Keratinocyte (primary cell): ENCODE results near the gene PPFIA1. TPM values are rescaled to one million over a fixed set of nuclear protein-coding genes. Genes with fewer than 3 reads are reported as not detected.

Experiments used
- DNase-seq: peaks from one replicate; pipeline ENCODE4 v3.0.0-alpha.2; 2011; ENCODE audit warnings: low read depth, missing footprints, low spot score
- FAIRE-seq: peaks from 2 replicates; lab custom pipeline; 2011; peaks lifted over from hg19 to GRCh38; lab: Jason Lieb, UNC
- H2AFZ ChIP-seq: 2 replicates; pipeline ENCODE4 v1.6.0; 2012; ENCODE audit warnings: low read length, control low read depth, inconsistent platforms; ENCODE audit not compliant: control insufficient read depth
- H3K27ac ChIP-seq: 2 replicates; pipeline ENCODE4 v1.5.1; 2011; ENCODE audit warnings: low read length; ENCODE audit not compliant: control insufficient read depth, insufficient read depth
- H3K27me3 ChIP-seq: 3 replicates; pipeline ENCODE4 v1.6.0; 2011; ENCODE audit warnings: low read length; ENCODE audit not compliant: control insufficient read depth, insufficient read depth; ENCODE audit errors: extremely low read depth
- H3K36me3 ChIP-seq, 2 experiments: 2 replicates in 1 of 2; 3 replicates in 1 of 2; pipeline ENCODE4 v1.5.1; 2011; ENCODE audit warnings: low read length in 2 of 2, mild to moderate bottlenecking in 1 of 2; ENCODE audit not compliant: control insufficient read depth in 2 of 2, insufficient read depth in 2 of 2; ENCODE audit errors: extremely low read depth in 1 of 2
- H3K4me1 ChIP-seq: 3 replicates; pipeline ENCODE4 v1.5.1; 2011; ENCODE audit warnings: low read length; ENCODE audit not compliant: control insufficient read depth, insufficient read depth; ENCODE audit errors: extremely low read depth
- H3K4me2 ChIP-seq: 3 replicates; pipeline ENCODE4 v1.6.0; 2011; ENCODE audit warnings: low read depth, low read length; ENCODE audit not compliant: control insufficient read depth, insufficient read depth; ENCODE audit errors: extremely low read depth
- H3K4me3 ChIP-seq, 3 experiments: fragments of 200-600 bp in 1 of 3; sonication (generic) in 1 of 3; 2 replicates in 2 of 3; 3 replicates in 1 of 3; pipeline ENCODE4 v1.5.1; 2011 to 2016; ENCODE audit warnings: low read length in 3 of 3, mild to moderate bottlenecking in 3 of 3, control low read depth in 2 of 3, inconsistent platforms in 1 of 3, low read depth in 1 of 3, mixed read lengths in 1 of 3, mixed run types in 1 of 3, moderate library complexity in 1 of 3; ENCODE audit not compliant: control insufficient read depth in 2 of 3, insufficient read depth in 2 of 3; ENCODE audit errors: extremely low read depth in 1 of 3
- H3K79me2 ChIP-seq: 2 replicates; pipeline ENCODE4 v1.6.0; 2012; ENCODE audit warnings: low read length; ENCODE audit not compliant: control insufficient read depth, insufficient read depth
- H3K9ac ChIP-seq: 3 replicates; pipeline ENCODE4 v1.6.0; 2011; ENCODE audit warnings: low read length; ENCODE audit not compliant: control insufficient read depth, insufficient read depth; ENCODE audit errors: extremely low read depth
- H3K9me1 ChIP-seq: 3 replicates; pipeline ENCODE4 v1.6.0; 2011; ENCODE audit warnings: low read length; ENCODE audit not compliant: control insufficient read depth, insufficient read depth; ENCODE audit errors: extremely low read depth
- H3K9me3 ChIP-seq: 2 replicates; pipeline ENCODE4 v1.5.1; 2012; ENCODE audit warnings: low read depth, low read length; ENCODE audit not compliant: control insufficient read depth
- H4K20me1 ChIP-seq: 3 replicates; pipeline ENCODE4 v1.6.0; 2011; ENCODE audit warnings: low read length; ENCODE audit not compliant: control insufficient read depth, insufficient read depth; ENCODE audit errors: extremely low read depth
- EZH2 ChIP-seq: IDR thresholded peaks from one replicate; pipeline ENCODE4 v1.6.1; 2012; ENCODE audit warnings: inconsistent platforms, mild to moderate bottlenecking, low read length, moderate library complexity
- dilution Hi-C: fragments of 300-500 bp; cut with MboI; formaldehyde crosslinking; loops from one replicate; pipeline ENCODE4 v1.7.0; 2020; ENCODE audit warnings: low sequenced_read_pairs; ENCODE audit not compliant: extremely low pct_ligation_motif_present
- polyA plus RNA-seq, 5 experiments: library from polyadenylated mRNA; depleted of rRNA in 3 of 5; stranded (reverse) in 3 of 5; stranded (forward) in 1 of 5; unstranded in 1 of 5; fragments of >200 nt; gene quantifications; 1 replicate in 1 of 5; 2 replicates in 3 of 5; 3 replicates in 1 of 5; pipeline versions ENCODE4 v1.2.1 to v1.2.3, GENCODE V29; 2011 to 2012; ENCODE audit warnings: missing spikeins in 2 of 5, low read depth in 1 of 5, low replicate concordance in 1 of 5
- TF ChIP-seq, protein P1 (sequence below), 3 experiments: IDR thresholded peaks in 1 of 3; conservative IDR thresholded peaks in 1 of 3; optimal IDR thresholded peaks in 1 of 3; 2 replicates in 2 of 3; 3 replicates in 1 of 3; pipeline versions ENCODE3 to v1.5.1; 2011; ENCODE audit warnings: low read length in 3 of 3, mild to moderate bottlenecking in 3 of 3, moderate library complexity in 2 of 3, control low read depth in 1 of 3, inconsistent platforms in 1 of 3; ENCODE audit not compliant: insufficient read depth in 2 of 3; ENCODE audit errors: extremely low read depth in 1 of 3

Gene PPFIA1
- polyA plus RNA-seq, 1 donor (not counting 4 experiments of a cell fraction or from before 2014, with no cell fraction given) = 27.6 TPM

GRCh38 chr11:70317581-70318305 is 47.3 kb downstream of the PPFIA1 start:
- peaks cover 7 to 11% of the 10 kb centered on the region in 2 experiments for H3K36me3 ChIP-seq
- H3K9me3 ChIP-seq = no peaks in the 10 kb centered on the region
- no peak overlapping the region for H3K9ac ChIP-seq
- H2AFZ ChIP-seq = no peak overlapping the region
- TF ChIP-seq, protein P1, sequence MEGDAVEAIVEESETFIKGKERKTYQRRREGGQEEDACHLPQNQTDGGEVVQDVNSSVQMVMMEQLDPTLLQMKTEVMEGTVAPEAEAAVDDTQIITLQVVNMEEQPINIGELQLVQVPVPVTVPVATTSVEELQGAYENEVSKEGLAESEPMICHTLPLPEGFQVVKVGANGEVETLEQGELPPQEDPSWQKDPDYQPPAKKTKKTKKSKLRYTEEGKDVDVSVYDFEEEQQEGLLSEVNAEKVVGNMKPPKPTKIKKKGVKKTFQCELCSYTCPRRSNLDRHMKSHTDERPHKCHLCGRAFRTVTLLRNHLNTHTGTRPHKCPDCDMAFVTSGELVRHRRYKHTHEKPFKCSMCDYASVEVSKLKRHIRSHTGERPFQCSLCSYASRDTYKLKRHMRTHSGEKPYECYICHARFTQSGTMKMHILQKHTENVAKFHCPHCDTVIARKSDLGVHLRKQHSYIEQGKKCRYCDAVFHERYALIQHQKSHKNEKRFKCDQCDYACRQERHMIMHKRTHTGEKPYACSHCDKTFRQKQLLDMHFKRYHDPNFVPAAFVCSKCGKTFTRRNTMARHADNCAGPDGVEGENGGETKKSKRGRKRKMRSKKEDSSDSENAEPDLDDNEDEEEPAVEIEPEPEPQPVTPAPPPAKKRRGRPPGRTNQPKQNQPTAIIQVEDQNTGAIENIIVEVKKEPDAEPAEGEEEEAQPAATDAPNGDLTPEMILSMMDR (optimal IDR thresholded peaks at IDR 0.05 in 1 of 3, IDR thresholded peaks at IDR 0.05 in 1 of 3, conservative IDR thresholded peaks at IDR 0.05 in 1 of 3; ENCODE audit: extremely low read depth in 1 of 3, insufficient read depth in 2 of 3, low read length in 3 of 3) = no peak
- TF ChIP-seq EZH2 = no peak
- peaks cover 2% of the 10 kb centered on the region for H3K9me1 ChIP-seq
- no peaks in the 10 kb centered on the region for H4K20me1 ChIP-seq
- dilution Hi-C loops = no loop called here
- H3K4me2 ChIP-seq = no peak overlapping the region
- peaks cover 19% of the 10 kb centered on the region for H3K79me2 ChIP-seq
- H3K4me1 ChIP-seq = no peaks in the 10 kb centered on the region
- FAIRE-seq (no peak), DNase-seq (no peak)
- no peak overlapping the region for H3K27ac ChIP-seq
- H3K27me3 ChIP-seq = no peaks in the 10 kb centered on the region
- no peak overlapping the region for H3K4me3 ChIP-seq

GRCh38 chr11:70319396-70320076 is 49.0 kb downstream of the PPFIA1 start:
- Histone ChIP-seq H3K79me2 (peaks cover 9% of the 10 kb centered on the region), H3K4me1 (no peaks in the 10 kb centered on the region), H3K36me3 (peaks cover 11 to 12% of the 10 kb centered on the region in 2 experiments), H3K9ac (no peak overlapping the region), H3K4me3 (no peak overlapping the region), H3K27ac (no peak overlapping the region), H3K4me2 (no peak overlapping the region), H3K27me3 (no peaks in the 10 kb centered on the region), H3K9me3 (no peaks in the 10 kb centered on the region), H3K9me1 (peaks cover 2% of the 10 kb centered on the region), H4K20me1 (no peaks in the 10 kb centered on the region), H2AFZ (no peak overlapping the region)
- dilution Hi-C loops = no loop called here
- TF ChIP-seq, protein P1 (optimal IDR thresholded peaks at IDR 0.05 in 1 of 3, IDR thresholded peaks at IDR 0.05 in 1 of 3, conservative IDR thresholded peaks at IDR 0.05 in 1 of 3; ENCODE audit: extremely low read depth in 1 of 3, insufficient read depth in 2 of 3, low read length in 3 of 3) = no peak
- no peak for TF ChIP-seq EZH2
- DNase-seq (no peak), FAIRE-seq (no peak)
